HG03066 (cell line): Measurements from ENCODE around the gene NACC2.

Source experiments
- ATAC-seq: cut with Tn5 transposase; IDR thresholded peaks from one replicate; pipeline ENCODE4 v1.9.1; 2021; ENCODE audit warnings: low read depth; ENCODE audit not compliant: unreplicated experiment

NACC2 gene

DNA sequence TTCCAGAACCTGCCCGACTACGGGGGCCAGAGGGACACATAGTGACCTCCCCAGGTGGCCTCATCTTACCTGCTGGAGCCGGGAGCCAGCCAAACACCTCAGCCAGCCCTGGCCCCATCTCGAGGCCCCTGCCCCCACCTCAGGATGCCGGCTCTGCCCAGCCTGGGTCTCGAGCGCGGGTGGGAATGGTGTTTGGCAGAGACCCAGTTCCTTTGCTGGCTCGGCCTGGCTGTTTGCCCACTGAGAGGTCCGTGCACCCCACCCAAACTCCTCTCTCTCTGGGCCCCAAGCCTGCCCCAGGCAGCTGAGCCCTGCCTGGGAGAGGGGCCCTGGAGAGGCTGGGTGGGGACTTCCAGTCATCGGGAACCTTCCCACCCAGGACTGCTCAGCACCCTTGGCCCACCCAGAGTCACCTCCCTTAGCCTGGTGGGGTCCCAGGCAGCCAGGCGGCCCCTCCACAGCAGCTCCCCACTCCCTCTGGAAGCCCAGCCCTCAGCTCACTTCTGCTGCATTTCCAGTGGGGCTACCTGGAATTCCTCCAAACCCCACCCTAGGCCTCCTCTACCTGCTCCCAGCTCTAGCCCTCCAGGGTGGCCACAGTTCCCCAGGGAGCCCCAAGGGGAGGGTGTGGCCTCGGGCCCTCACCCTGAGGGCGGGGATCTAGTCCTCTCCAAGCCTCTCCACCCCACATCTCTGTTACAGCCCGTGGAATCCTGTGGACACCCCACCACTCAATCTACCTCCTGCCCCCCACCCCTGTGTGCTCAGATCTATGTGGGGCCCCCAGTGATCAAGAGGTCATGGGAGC, 91.5 kb downstream of the NACC2 start:
- no peak for ATAC-seq

GRCh38 chr9:136002881-136003280, 92.2 kb downstream of the NACC2 start:
- no peak for ATAC-seq

- ATAC-seq = no peak
Measured at GRCh38 chr9:136002215-136002614, 92.9 kb downstream of the NACC2 start.

DNA sequence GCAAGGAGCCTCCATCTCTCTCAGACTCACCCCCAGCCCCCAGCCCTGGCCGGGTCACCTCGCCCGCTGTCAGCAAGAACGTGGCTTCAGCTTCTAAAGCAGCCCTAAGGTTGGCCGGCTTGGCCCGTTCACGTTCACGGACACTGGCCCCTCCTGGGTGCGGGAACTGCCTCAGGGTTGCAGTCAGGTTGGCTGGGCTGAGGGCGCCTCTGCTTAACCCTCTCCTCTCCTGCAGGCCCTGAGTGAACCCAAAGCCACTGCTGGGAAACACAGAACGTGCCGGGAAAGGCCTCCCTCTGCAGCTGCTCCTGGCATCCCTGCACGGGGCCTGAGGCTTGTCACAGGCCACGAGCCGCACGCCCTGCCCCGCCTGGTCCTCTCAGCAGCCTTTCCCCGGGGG, 93.9 kb downstream of the NACC2 start:
- no peak for ATAC-seq

- ATAC-seq = no peak
Measured at GRCh38 chr9:135998410-135999071, 96.5 kb downstream of the NACC2 start.

DNA sequence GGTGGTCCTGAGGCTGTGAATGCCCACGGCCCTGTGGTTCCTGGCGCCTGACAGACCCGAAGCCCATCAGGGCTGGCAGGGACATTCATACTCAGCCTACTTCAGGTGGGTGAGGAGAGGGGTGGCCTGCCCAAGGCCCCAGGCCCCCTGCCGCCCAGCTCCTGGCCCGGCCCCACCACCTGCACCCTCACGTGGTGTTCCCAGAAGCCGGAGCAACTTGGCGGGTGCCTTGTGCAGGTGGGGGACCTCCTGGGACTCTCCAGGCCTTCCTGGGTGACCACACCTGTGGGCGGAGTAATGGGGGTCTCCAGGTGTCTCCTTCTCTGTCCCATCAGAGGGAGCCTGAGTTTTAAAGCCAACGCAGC, 97.1 kb downstream of the NACC2 start:
- no peak for ATAC-seq

GRCh38 chr9:135997090-135998015, 97.7 kb downstream of the NACC2 start:
- ATAC-seq = no peak

DNA sequence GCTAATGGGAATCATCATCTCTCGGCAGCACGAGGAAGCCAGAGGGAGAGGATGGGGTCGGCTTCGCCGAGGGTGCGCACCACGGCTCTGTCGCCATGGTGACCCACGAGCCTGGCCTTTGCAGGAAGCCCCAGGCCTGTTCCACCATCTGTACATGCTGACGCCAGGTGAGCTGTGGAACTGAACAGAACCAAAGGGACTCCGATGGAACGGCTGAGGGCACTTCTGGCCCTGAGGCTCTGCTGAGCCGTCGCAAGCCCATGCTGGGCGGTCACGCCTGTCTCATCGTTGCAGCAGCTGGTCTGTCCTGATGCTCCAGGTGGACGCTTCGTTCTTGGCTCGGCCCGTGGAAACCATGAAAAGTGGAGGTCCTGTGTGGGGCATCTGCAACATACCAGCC, 99.3 kb downstream of the NACC2 start:
- no peak for ATAC-seq

DNA sequence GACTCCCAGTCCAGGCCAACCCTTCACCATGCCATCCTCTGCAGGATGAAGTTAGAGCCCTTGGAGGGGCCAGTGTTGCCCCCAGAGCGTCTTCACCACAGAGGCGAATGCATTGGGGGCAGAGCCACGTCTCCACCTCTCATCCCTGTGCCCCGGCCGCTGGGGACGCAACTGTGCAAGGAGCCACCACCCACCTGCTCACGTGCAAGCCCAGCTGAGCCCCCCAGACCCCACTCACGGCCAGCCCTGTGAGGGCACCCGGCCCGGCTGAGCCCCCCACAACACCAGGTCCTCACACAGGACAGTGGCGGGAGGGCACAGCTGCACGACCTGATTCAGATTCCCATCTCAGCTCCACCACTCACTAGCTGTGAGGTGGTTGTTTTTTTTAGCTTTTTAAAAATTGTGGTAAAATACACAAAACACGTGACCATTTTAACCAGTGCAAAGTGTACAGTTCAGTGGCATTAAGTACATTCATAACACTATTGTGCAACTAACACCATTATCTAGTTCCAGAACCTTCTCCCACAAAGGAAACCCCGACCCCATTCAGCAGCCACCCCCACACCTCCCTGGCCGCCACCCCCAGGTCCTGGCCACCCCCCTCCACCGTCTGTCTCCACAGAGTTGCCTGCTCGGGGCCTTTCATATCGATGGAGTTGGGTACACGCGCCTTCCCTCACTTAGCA, 100.4 kb downstream of the NACC2 start:
- ATAC-seq = no peak

DNA sequence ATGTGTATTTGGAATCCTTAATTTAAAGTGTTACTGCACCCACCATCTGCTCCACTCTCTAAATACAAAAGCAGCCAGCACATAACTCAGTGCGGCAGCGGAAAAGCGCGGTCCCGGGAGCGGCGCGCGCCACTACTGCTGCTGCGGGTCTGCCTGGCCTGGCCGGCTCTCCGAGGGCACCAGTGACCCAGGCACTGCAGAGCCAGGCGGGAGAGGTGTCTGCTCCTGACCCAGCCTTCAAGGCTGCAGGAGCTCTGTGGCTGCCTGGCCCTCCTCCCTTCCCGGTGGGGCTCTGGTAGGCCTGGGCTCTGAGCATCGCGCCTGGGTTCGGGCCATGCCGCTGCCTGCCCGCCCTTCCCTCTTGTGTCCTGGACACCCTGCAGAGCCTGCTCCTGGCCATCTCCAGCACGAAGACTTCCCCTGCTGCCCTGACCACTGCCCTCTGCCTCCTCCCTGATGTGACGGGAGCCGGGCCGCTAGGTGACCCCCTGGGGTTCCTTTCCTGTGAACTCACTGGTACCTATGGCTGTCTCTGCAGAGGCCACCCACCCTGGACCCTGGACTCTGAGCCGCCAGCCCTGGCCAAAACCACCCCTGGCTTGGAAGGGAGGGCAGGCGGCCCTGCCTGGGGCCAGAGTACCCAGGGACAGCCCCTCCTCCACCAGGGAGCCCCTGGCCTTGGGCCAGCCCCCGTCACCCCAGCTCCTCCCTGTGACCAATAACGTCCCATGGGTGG, 101.2 kb downstream of the NACC2 start:
- no peak for ATAC-seq

- no peak for ATAC-seq
Measured at GRCh38 chr9:135993409-135993742, 101.7 kb downstream of the NACC2 start.

DNA sequence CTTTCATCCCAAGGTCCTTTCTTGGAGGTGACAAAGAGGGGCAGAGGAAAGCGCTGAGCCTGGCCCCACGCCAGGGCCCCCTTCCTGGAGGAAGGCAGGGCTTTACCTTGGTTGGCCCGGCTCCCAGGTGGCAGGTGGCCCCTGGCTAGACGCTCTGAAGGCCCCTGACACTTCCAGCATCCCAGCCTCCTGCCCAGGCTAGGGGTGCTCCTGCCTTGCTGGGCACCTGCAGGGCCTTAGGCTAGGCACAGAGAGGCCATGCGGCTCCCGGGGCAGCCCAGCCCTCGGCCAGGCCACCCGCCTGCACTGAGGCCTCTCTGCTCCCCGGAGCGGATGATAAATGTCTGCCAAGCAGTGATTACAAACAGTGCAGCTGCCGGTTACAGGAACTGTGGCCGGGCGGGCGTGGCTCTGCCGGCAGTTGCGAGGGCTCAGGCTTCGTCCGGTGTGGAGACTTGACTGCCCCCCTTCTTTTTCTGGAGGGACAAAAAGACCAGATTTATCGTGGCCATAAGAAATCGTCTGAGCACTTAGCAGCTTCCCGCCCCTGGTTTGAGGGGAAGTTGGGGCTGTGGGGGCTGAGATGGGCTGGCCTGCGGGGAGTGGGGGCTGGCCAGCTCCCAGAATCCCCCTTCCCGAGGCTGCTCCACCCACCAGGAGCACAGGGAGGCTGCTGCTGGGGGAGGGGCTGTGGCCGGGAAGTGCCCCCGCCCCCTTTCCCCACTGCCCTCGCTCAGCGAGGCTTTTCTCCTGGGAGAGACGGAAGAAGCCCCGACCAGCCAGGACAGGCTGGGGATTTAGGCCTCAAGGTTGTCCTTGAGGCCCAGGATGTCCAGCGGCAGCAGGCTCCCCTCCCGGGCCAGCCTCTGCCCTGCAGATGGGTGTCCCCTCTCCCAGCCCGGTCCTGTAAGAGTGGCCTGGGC, 102.3 kb downstream of the NACC2 start:
- no peak for ATAC-seq

DNA sequence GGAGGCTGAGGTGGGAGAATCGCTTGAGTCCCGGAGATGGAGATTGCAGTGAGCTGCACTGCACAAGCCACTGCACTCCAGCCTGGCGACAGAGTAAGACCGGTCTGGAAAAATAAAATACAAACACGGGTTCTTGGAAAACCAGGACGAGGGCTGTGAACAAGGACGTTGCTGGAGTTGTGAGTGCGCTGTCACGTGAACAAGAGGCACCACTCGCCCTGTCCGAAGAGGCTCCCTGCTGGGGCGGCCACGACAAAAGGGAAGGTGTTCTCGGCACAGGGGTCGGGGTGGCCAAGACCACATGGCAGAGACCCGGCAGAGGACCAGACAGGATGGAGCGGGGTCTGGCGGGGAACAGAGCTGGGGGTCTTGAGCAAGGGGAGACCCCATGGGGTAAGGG, 103.3 kb downstream of the NACC2 start:
- ATAC-seq = no peak

DNA sequence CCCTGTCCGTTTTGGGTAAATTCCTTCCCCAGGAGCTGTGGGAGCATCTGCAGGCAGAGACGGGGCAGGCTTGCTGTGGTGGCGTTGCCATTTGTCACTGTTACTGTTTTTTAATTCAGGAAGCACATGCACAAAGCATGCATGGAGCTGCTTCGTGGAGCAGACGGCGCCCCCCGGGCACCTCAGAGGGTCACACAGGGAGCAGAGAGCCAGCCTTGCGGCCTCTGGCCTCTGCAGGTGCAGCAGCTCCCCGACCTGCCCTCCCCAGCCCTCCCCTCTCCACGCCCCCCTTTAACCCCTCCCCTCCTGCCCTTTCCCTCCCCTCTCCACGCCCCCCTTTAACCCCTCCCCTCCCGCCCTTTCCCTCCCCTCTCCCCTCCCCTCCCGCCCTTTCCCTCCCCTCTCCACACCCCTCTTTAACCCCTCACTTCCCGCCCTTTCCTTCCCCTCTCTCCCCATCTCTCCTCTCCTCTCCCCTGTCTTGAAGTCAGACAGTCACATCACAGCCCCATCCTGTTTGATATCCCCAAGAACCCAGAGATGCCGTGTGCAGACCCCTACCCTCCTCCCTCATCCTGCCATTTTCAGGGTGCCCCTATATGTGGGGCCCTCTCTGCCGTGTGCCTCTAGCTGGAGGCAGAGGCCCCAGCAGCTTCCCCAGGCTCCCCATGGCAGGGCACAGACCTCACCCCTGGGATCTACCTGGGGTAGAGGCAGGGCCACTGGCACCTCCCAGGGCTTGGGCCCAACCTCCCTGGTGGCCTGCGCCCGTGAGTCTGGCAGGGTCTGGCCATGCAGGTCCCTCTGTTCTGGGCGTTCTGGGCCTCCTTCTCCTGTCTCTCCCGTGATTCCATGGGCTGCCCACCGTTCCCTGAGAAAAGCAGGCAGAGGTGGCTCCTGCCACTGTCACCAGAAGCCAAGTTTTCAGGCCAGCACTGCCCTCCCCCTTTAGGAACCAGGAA, 104.3 kb downstream of the NACC2 start:
- no peak for ATAC-seq

- ATAC-seq = no peak
Measured at GRCh38 chr9:135989722-135990467, 105.2 kb downstream of the NACC2 start.

GRCh38 chr9:135989157-135989556, 105.9 kb downstream of the NACC2 start:
- no peak for ATAC-seq

DNA sequence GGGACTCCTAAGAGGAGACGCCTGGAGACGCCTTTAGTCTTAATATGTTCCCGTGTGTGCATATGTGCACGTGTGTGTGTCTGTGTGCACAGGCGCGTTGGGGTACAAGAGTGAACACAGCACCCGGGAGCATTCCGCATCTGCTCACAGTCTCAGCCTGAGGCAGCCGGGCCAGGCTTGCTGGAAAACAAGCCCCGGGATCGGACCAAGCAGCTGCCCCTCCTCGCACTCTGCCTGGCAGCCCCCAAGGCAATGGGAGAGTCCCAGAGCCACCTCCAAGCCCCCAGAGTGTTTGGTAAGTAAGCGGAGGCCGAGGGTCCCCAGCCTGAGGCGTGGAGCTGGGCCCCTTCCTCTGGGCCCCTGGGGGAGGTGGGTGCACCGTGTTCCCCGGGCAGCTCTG, 106.6 kb downstream of the NACC2 start:
- no peak for ATAC-seq
